ENCODE results near the gene NR1H3. TPM values are rescaled to one million over a fixed set of nuclear protein-coding genes. Genes with fewer than 3 reads are reported as not detected.

Gene NR1H3
- total and polyA plus RNA-seq, 7 donors: 3.9 to 12.6 (median 6.2) TPM

GRCh38 chr11:47272706-47273105 lies 14.9 kb downstream of the NR1H3 start:
- DNase-seq: no peak
- H3K27ac ChIP-seq: peak overlapping the region; percentile 96
- TF ChIP-seq CTCF (IDR thresholded peaks at IDR 0.05): no peak
- H3K27me3 ChIP-seq (ENCODE audit: insufficient read depth in 3 of 3, low read length in 2 of 3): no peaks in the 10 kb centered on the region
- no peaks in the 10 kb centered on the region for H3K9me3 ChIP-seq
- ATAC-seq: peak in 2 of 4 donors; percentile 27 to 42
- intact Hi-C loops (cut with DNase I): loop anchor here (2.0 to 5.0 kb wide), 2 partner anchors 58 to 80 kb away; partner anchors contain the start of gene MYBPC3 (in 1 of the 2)
- H3K4me3 ChIP-seq: no peak overlapping the region
- H3K36me3 ChIP-seq (ENCODE audit: insufficient read depth in 1 of 2, low read depth in 1 of 2): peaks cover 12 to 39% of the 10 kb centered on the region in 2 donors
- WGBS, 3 donors: 0% methylated on average over 1 of the region's 1 CpG
- H3K4me1 ChIP-seq: peaks cover 46% of the 10 kb centered on the region

GRCh38 chr11:47274495-47275235 lies 16.9 kb downstream of the NR1H3 start:
- DNase-seq (no peak), ATAC-seq (no peak)
- 93 to 96% (median 96%) methylated on average over 28 of the region's 28 CpGs for WGBS, 3 donors
- H3K36me3 ChIP-seq (ENCODE audit: insufficient read depth in 1 of 2, low read depth in 1 of 2): peaks cover 16 to 59% of the 10 kb centered on the region in 2 donors
- no peak overlapping the region for H3K27ac ChIP-seq
- H3K4me3 ChIP-seq: no peak overlapping the region
- no peaks in the 10 kb centered on the region for H3K27me3 ChIP-seq (ENCODE audit: insufficient read depth in 3 of 3, low read length in 2 of 3)
- H3K4me1 ChIP-seq: peaks cover 38% of the 10 kb centered on the region
- no peaks in the 10 kb centered on the region for H3K9me3 ChIP-seq
- no peak for TF ChIP-seq CTCF (IDR thresholded peaks at IDR 0.05)
- intact Hi-C loops (cut with DNase I): loop anchor here in 1 of 2 donors (5.0 kb wide), 1 partner anchor 78 kb away; the partner anchor contains the start of gene MYBPC3

GRCh38 chr11:47276923-47277322 lies 19.1 kb downstream of the NR1H3 start:
- ATAC-seq (no peak), DNase-seq (no peak)
- WGBS, 3 donors: 89 to 94% (median 93%) methylated on average over 4 of the region's 4 CpGs
- no peak for TF ChIP-seq CTCF (IDR thresholded peaks at IDR 0.05)
- no peaks in the 10 kb centered on the region for H3K9me3 ChIP-seq
- no peak overlapping the region for H3K4me3 ChIP-seq
- no peak overlapping the region for H3K27ac ChIP-seq
- peaks cover 32% of the 10 kb centered on the region for H3K4me1 ChIP-seq
- H3K36me3 ChIP-seq (ENCODE audit: insufficient read depth in 1 of 2, low read depth in 1 of 2): peaks cover 22 to 81% of the 10 kb centered on the region in 2 donors
- intact Hi-C loops (cut with DNase I): no loop called here
- no peaks in the 10 kb centered on the region for H3K27me3 ChIP-seq (ENCODE audit: insufficient read depth in 3 of 3, low read length in 2 of 3)

- H3K36me3 ChIP-seq (ENCODE audit: insufficient read depth in 1 of 2, low read depth in 1 of 2): peaks cover 28 to 93% of the 10 kb centered on the region in 2 donors
- H3K27me3 ChIP-seq (ENCODE audit: insufficient read depth in 3 of 3, low read length in 2 of 3): no peaks in the 10 kb centered on the region
- H3K4me1 ChIP-seq: peaks cover 21% of the 10 kb centered on the region
- DNase-seq (no peak), ATAC-seq (no peak)
- intact Hi-C loops (cut with DNase I): no loop called here
- no peaks in the 10 kb centered on the region for H3K9me3 ChIP-seq
- WGBS, 3 donors: 64 to 81% (median 74%) methylated on average over 3 of the region's 3 CpGs
- no peak overlapping the region for H3K4me3 ChIP-seq
- TF ChIP-seq CTCF (IDR thresholded peaks at IDR 0.05): no peak
- H3K27ac ChIP-seq: no peak overlapping the region
These were observed 20.3 kb downstream of the NR1H3 start for GRCh38 chr11:47278058-47278457.
